Hippocampal formation (tissue), 2 donors: Measurements from ENCODE around the gene TRPM3.

ENCODE experiments used
- DNase-seq, 2 donors: peaks; one replicate each; lab custom pipeline; 2025; lab: John Stamatoyannopoulos, UW

TRPM3 gene

DNA sequence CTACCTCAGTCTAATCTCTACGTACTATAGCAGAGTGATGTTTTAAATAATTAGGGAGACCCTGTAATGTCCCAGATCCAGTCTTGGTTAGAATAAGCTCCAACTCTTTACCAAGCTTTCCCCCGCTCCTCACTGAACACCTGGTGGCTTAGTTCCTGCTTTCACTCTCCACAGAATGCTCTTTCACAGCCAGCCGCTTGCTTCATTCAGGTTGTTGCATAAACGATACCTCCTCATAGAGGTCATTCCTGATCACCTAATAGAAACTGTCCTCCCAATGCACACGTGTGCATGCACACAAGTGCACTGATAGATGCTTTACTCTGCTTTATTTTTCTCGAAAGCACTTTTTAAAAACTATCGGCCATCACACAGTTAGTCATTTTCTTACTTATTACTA, 298.1 kb downstream of the TRPM3 start:
- no peak for DNase-seq

DNA sequence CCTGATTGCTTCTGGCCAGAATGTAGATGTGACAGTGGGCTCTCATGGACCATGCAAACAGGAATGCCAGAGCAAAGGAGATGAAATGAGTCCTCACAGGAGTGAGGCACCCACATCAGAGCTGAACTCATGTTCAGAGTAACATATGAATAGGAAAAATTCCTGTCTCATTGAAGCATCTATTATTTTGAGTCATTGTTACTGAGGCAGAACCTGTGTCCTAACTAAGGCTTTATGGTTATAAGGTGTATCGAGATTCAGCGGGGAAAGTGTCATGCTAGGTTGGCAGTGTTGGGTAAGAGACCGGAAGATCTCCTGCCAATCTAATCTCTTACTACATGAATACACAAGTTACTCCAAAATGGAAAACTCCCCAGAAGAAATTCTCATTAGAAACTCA, 304.1 kb downstream of the TRPM3 start:
- no peak for DNase-seq

DNA sequence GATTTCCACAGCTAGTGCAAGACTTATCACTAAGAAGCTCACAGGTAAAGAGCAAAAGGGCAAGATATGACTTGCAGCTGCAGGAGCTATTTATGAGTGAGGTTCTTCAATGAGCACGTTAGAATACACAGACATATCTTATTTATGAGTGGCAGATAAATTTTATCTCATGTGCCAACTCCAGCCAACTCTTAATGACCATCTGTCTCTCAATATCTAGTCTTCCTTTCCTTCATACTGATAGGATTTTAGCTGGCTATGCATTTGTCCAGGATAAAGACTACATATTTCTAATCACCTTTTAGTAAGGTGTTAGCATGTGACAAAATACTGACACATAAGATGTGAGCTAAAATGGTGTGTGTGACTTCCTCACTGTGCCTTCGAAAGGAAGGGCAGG, 304.5 kb downstream of the TRPM3 start:
- DNase-seq: no peak

DNA sequence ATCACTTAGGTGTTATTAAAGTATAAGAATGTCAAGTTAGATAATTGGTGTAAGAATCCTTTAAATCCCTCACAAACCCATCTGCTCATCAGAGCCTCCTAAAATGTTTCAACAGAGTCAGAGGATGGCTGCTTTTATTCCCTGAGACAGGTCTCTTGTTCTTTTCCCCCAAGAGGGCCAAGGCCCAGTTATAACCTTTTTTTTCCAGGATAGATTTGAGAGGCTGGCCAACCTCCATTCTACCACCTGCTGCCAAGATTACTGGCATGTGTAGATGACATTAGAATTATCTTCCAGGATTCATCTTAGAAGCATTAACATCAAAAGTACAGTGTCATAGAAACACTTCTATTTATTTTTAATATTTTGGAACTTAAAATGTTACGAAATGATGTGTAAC, 305.1 kb downstream of the TRPM3 start:
- no peak for DNase-seq

DNA sequence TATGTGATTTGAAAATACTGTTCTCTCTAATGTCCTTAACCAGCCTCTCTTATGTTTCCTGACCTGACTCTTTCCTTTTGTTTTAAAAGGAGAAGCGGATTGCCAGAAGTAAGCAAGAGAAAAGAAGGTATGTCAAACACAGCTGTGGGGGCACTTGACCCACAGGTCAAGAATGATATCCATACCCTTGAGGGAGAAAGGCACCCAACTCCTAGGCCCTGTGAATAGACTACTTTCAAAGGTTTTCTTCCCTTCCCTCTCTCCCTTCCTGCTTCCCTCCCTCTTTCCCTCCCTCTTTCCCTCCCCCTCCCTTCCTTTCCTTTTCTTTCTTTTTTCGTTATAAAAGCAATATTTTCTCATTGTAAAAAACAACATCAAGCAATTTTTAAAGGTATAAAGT, 306.8 kb downstream of the TRPM3 start:
- DNase-seq: no peak

DNA sequence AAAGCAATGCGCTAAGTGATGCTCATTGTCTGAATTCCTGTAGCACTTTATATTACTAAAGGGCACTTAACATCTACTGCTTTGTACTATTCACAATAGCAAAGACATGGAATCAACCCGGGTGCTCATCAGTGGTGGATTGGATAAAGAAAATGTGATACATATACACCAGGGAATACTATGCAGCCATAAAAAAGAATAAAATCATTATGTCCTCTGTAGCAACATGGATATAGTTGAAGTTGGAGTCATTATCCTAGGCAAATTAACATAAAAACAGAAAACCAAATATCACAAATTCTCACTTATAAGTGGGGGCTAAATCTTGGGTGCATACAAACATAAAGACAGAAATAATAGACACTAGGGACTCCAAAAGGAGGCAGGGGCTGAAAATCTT, 308.3 kb downstream of the TRPM3 start:
- no peak for DNase-seq

DNA sequence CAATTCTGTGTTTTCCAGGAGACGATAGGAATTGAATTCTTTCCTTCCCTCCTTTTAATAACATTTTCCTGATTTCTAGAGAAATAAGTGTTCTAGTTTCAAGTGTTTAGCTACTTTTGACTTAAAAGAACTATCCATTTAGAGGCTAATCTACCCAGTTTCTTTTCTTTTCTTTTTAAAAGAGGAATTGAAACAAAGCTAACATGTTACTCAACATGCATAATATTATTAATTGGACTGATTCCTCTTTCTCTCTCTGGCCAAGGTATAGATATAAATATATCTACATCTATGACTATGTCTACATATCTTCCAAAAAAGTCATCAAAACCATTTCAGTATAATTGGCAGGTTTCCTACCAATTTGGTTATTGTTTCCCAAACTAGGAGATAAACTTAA, 309.8 kb downstream of the TRPM3 start:
- DNase-seq: no peak

DNA sequence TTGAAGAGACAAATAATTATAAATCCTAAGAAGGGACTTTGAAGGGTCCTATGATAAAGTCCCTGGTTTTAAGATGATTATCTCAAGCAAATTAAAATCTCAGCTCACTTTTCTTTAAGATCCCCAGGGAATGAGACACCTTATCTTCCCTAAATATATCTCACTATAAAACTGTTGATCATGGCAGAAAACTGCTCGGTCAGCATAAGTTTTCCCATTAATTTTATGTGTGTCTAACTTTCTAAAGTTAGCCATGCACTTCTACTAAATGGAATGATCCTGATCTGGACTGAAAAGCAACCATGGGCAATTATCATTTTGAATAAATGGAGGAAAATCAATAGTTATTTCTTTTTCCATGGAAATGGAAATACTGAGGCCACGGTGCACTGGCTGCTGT, 314.5 kb downstream of the TRPM3 start:
- DNase-seq: no peak

DNA sequence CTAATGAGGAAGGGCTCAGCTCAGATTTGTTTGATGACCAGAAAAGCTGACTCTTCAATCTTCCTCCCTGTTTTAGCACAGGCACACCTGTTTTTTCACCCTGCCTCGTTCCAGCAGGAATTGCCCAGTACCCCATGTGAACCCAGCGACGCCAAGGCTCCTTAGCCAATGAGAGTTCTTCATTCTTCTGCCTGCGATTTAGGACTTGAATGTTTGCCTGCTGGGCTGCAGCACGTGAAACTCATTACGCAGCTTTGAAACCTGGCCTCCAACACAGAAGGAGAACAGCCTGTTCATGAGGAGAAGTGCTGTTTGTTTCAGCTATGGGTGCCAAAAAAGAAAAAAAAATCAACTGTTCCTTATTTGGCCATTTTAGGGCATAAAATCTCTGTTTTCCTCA, 315.5 kb downstream of the TRPM3 start:
- DNase-seq: peak; percentile 7 to 26

DNA sequence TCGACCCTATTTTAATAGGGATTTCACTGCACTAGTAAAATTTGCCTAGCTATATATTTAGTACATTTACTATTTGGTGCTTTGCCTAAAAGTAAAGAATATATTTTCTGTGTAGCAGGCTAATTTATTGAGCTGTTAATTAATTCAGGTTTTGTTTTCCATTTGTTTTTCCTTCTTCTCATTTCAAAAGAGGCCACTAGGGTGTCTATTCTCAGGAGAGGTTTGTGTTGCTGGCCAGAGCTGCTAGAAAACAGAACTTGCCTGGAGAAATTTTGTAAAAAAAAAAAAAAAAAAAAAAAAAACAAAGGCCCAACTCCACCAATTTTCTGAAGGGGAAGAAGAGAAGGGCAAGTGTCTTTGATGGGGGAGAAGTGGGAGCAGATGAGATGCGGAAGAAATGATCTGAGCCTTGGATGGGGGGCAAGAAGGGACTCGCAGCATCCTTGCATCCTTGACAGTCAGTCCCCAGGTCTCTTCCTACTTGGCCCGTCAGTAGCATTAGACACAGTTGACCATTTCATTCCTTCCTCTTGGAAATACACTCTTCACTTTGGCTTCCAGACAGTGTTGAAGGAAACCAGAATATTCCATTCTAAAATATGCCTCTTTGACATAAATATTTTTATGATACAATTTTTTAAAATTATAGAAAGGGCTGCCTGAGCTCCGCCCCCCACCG, 318.5 kb downstream of the TRPM3 start:
- no peak for DNase-seq

DNA sequence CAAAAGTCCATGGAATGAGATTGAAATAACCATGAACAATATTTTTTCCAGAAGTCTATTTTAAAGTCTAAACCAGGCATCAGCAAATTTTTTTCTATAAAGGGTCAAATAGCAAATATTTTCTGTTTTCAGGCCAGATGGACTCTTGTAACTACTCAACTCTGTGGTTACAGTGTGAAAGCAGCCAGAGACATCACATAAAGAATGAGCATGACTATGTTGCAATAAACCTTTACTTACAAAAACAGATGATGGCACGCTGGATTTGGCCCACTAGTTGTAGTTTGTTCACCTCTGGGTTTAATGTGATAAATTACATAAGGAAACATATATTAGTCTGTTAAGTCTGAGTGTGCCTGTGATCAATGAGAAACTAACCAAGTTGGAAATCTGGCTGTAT, 319.2 kb downstream of the TRPM3 start:
- no peak for DNase-seq

DNA sequence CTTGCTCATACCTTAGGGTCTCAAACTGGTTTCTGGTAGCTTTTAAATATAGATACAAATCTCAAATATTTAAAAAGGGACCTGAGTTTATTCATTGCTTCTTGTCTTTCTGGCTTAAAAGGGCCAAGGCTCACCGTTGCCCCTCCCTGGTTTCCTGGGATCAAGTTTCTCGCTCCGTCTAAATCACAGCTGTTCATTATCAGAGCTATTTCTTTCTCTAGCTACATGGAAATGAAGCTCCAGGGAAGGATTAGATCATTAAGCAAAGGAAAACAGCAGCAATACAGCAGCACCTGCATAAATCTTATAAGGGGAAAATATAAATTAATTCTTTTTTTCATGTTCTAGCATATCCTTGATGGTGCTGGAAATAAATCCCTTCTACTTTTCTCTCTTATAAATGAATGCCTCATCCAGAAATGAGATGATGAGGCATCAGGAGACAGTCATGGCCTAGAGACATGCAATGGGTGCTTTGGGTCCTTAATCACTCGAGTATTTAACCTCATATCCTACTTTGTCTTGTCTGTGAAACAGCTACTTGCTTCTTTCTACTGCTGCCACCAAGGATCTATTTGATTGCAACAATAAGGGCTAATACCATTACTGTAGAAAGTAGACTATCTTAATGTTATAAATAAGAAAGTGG, 320.1 kb downstream of the TRPM3 start:
- DNase-seq: no peak

DNA sequence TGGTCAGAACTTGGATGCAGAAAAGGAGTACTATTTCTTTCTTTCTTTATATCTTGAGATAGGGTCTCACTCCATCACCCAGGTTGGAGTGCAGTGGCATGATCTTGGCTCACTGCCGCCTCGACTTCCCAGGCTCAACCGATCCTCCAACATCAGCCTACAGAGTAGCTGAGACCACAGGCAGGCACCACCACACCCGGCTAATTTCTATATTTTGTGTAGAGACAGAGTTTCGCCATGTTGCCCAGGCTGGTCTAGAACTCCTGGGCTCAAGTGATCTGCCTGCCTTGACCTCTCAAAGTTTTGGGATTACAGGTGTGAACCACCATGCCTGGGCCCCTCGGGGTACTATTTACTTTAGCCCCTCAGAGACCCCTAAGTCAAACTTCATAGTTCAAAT, 323.4 kb downstream of the TRPM3 start:
- no peak for DNase-seq

DNA sequence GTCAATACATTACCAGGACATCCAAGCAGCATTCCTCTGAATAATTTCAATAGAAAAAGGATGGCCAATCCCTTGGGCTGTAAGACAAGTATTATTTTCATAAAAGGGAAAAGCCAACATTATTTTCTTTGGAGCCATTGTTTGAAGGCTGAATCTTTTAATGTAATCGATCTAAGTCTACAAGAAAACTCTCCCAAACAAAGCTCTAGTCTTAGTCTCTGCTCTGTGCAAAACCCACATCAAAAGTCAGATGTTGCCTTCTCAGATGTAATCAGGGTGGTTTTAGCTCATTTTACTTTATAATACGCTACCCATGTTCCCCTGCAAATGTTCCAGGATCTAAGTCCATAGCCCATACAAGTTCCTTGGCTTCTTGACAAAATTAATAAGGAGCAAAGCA, 325.6 kb downstream of the TRPM3 start:
- no peak for DNase-seq

DNA sequence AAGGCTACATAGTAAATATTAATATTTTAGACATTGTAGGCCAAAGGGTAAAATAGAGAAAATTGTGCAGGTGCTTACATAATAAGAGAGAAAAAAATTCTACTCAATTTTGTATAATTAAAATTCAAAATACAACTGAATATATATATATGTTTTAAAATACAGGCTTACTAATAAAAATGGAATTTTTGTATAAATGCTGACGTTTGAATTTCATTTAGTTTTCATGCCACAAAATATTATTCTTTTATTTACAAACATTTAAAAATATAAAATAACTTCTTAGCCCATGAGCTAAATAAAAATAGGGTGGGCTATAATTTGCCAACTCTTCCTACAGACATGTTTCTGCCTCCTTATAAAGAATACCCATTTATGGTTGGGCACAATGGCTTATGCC, 328.6 kb downstream of the TRPM3 start:
- DNase-seq: no peak

DNA sequence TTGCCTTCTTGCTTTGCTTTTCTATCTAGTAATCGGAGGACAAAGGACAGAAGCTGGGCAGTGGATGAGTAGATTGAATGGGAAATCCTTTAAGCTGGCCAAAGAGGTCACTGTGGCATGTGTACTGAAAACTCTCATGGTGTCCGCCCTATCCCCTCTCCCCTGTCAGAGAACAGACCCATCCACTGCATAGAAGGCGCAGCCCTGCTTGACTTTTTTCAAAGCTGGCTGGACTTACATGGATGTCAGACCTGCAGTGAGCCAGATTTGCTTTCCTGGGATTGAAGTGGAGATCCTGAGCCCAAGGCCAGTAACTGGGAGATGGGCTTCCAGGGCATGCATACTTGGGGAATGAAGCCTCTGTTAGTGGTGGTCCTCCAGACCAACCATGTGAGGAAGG, 329.5 kb downstream of the TRPM3 start:
- DNase-seq: no peak

DNA sequence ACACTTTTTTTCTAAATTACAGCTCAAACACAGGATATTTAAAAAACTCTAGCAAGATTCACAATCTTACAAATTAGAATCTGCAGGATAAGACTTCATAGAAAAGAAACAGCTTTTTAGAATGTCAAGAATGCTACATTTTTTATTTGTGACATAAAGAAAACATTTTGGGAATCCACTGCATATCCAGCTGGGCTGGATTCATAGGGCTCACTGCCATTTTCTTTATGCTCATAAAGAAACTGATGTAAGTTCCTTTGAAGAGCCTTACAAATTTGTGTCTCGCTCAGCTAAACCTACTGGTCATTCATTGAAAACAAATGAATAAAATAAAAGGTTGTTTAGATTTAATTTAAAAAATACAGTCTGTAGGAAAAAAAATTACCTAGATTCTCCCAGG, 332.3 kb downstream of the TRPM3 start:
- no peak for DNase-seq

DNA sequence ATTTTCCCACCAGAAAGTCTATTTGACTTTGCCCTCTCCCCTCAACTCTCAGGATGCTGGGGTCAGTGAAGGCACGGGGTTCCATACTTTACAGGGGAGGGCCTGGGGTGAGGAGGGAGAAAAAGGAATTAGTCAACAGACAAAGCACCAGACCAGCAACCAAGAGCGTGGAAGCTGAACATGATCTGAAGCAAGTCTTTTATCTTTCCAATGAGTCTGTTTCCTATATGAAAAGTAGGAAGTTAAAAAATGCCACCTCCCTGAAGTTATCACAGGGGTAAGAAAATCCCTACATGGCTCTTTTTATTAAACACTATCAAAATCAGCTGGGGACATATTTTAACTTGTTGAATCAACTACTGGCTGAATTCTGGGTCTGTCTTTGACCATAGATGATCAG, 337.0 kb downstream of the TRPM3 start:
- DNase-seq: no peak

DNA sequence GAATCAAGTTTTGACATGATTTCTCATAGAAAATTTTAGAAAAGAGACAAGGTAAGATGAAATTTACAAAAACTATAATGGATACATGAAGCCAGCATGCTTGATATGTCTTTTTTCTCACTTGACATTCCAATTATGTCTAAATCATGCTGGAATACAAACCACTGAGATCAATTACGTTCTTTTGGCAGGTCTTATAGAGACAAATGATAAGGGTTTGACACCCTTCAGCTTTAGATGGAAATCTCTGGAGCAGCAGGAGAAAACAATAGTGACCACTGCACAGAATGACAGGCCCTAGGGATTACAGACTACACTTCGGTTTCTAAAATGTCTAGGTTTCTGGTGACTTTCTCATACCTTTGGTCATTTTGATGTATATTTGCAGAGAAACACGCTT, 342.9 kb downstream of the TRPM3 start:
- DNase-seq: no peak

DNA sequence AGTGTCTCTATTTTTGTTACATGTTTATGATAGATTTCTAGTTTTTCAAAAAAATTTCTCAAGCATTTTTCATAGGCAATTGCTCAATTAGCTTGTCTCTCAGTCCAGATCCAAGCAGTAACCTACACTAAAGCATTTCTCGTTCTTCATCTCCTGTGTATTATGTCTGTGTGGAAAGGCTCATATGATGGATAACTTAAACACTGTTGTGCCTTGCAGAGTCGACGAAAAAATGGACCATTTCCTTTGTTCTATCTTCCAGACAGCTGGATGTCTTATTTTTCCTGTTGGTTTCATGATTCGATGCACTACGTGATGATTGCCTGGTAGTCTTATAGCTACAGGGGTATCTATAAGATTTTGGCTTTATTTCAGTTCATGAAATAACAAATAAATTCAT, 347.8 kb downstream of the TRPM3 start:
- no peak for DNase-seq

DNA sequence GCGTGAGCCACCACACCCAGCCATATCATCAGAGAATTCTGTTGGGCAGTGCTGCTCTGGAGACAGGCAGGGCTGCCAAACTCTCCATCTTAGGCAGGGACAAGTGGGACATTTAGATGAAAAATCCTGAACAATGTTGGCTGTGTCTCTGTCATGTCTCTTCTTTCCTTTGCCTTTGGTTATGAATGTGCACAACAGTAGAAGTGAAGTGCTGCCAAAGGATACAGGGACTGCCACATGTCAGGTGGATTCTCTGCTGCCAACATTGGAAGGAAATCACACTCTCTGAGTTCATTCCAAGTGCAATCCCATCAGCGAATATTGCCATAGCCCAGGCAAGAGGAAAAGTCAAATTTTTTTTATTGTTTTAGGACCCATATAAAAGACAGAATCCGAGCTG, 348.8 kb downstream of the TRPM3 start:
- DNase-seq: no peak

DNA sequence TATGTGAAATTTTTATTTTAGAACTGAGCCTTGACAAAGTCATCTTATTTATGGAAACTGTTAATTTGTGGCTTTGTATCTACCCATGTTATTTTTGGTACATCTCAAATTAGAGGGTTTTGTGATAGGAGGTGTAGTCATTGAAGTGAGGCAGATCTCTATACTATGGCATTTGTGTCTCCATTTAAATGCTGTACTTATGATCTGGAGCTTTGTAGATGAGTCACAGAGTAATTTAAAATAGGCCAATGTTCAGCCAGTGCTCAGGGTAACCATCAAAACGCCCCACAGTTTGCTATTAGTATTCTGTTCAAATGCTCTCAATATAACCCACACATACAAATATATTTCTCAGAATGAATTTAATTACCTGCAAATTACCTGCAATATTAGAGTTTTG, 355.5 kb downstream of the TRPM3 start:
- DNase-seq: no peak

DNA sequence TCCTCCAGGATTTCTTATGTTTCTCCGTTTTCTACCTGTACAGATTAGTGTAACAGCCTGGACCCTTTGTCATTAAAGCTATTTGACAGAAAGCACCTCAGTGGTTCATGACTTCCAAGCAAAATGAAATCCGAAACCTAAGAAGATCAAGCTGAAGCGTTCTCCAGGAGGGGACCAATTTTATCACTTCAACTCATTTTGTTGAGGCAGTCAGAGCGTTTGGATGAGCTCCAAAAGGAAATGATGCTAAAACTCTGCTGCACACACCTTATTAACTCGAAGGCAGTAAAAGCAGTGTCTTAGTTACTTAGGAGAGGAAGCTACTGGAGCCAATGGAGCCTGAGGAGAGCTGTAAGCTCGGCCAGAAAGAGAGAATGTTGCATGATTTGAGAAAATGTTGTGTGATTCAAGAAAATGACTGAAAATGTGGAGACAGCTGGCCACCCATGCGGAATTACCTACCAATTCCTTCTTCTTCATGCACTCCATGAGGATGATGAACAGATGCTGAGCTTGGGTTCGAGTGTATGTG, 360.2 kb downstream of the TRPM3 start:
- no peak for DNase-seq

DNA sequence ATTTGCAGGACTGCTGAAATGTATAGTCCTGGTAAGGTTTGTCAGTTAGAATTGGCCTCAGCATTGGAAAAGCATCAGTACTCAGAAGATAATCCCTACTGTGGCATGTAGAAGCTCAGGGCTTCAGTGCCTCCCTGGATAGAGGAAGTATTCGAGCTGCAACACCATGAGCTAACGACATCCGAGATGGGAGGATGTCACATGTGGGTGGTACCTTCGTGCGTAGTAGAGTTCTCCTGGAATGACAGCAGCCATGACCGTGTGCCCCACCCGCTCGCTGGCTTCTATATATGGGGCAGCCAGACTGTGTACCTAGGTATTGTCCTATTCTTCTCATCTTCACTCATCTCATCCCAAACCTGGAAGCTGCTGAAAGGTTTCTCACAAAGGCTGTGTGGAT, 361.2 kb downstream of the TRPM3 start:
- DNase-seq: no peak
